Chondrocyte (in vitro differentiated cells): ENCODE data around the gene WSB1. TPM values are rescaled to one million over a fixed set of nuclear protein-coding genes. Genes with fewer than 3 reads are reported as not detected.

Experiments
- DNase-seq: peaks from one replicate; pipeline ENCODE4 v3.0.0; 2021; ENCODE audit warnings: mixed read lengths, low spot score
- H3K27ac Mint-ChIP-seq: one replicate; pipeline ENCODE4 v1.8.0; 2021; ENCODE audit warnings: mild to moderate bottlenecking, moderate library complexity, mixed read lengths; ENCODE audit not compliant: unreplicated experiment
- H3K27me3 Mint-ChIP-seq: 2 replicates; pipeline ENCODE4 v1.8.0; 2021; ENCODE audit warnings: low read depth, mixed read lengths
- H3K36me3 Mint-ChIP-seq: 2 replicates; pipeline ENCODE4 v1.8.0; 2021; ENCODE audit warnings: low read depth, mixed read lengths
- H3K4me1 Mint-ChIP-seq: 2 replicates; pipeline ENCODE4 v1.8.0; 2021; ENCODE audit warnings: low read depth, mild to moderate bottlenecking, mixed read lengths
- H3K4me3 Mint-ChIP-seq: one replicate; pipeline ENCODE4 v1.8.0; 2021; ENCODE audit warnings: mild to moderate bottlenecking, moderate library complexity, mixed read lengths; ENCODE audit not compliant: unreplicated experiment
- H3K9me3 Mint-ChIP-seq: 2 replicates; pipeline ENCODE4 v1.8.0; 2021; ENCODE audit warnings: low read depth, mixed read lengths
- CTCF ChIP-seq: fragments of 200-600 bp; sonication (generic); IDR thresholded peaks from 2 replicates; pipeline ENCODE4 v1.5.0; 2021; ENCODE audit warnings: antibody characterized with exemption, mild to moderate bottlenecking, moderate library complexity
- total RNA-seq: library from RNA; stranded (reverse); gene quantifications from 3 replicates; pipeline ENCODE4 v1.2.1, GENCODE V29; 2021

WSB1 gene
- total RNA-seq, 1 donor from 2014 or later, result 218 TPM

GRCh38 chr17:27351759-27352158 lies 57.8 kb downstream of the WSB1 start:
- H3K36me3 Mint-ChIP-seq, result no peaks in the 10 kb centered on the region
- no peak for DNase-seq

DNA sequence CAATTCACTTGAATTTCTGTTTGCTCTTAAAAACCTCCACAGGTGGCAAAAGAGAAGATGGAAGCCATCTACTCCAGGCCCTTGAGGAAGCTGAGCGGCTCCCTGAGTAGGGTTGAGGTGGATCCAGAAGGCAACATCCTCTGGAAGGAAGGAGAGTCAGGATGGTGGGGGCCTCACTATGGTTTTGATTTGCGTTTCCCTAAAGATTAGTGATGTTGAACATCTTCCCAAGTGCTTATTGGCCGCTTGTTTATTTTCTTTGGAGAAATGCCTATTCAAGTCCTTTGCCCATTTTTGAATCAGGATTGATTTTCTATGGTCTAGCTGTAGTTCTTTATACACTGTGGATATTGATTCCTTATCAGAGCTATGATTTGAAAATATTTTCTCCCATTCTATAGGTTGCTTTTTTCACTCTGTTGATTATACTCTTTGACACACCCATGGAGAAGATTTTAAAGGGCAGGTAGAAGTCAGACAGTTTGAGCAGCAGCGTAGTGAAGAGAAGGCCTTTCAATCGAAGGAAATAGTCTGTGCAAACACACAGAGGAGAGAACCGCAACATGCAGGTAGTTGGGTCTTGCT lies 58.6 kb downstream of the WSB1 start:
- DNase-seq, result no peak
- peak overlapping the region; percentile 96 for H3K27ac Mint-ChIP-seq
- H3K4me1 Mint-ChIP-seq, result peaks cover 38% of the 10 kb centered on the region
- H3K4me3 Mint-ChIP-seq, result peak overlapping the region; percentile 73
- no peaks in the 10 kb centered on the region for H3K9me3 Mint-ChIP-seq
- H3K36me3 Mint-ChIP-seq, result no peaks in the 10 kb centered on the region
- no peak for TF ChIP-seq CTCF
- H3K27me3 Mint-ChIP-seq, result no peaks in the 10 kb centered on the region

More at GRCh38 chr17:27351759-27352158, 57.8 kb downstream of the WSB1 start:
- Mint-ChIP-seq H3K27me3 (no peaks in the 10 kb centered on the region), H3K4me3 (no peak overlapping the region), H3K9me3 (no peaks in the 10 kb centered on the region), H3K4me1 (peaks cover 38% of the 10 kb centered on the region), H3K27ac (peak overlapping the region; percentile 63)
- TF ChIP-seq CTCF, result peak; percentile 22

GRCh38 chr17:27353033-27353460 lies 59.1 kb downstream of the WSB1 start:
- Mint-ChIP-seq H3K9me3 (no peaks in the 10 kb centered on the region), H3K4me1 (peaks cover 38% of the 10 kb centered on the region), H3K4me3 (peak overlapping the region; percentile 73), H3K27ac (peak overlapping the region; percentile 96), H3K36me3 (no peaks in the 10 kb centered on the region), H3K27me3 (no peaks in the 10 kb centered on the region)
- no peak for TF ChIP-seq CTCF
- no peak for DNase-seq

- TF ChIP-seq CTCF, result peak; percentile 98
- H3K36me3 Mint-ChIP-seq, result no peaks in the 10 kb centered on the region
- H3K9me3 Mint-ChIP-seq, result no peaks in the 10 kb centered on the region
- DNase-seq, result peak; percentile 96
- H3K4me3 Mint-ChIP-seq, result peak overlapping the region; percentile 73
- H3K27me3 Mint-ChIP-seq, result no peaks in the 10 kb centered on the region
- peaks cover 34% of the 10 kb centered on the region for H3K4me1 Mint-ChIP-seq
- peak overlapping the region; percentile 96 for H3K27ac Mint-ChIP-seq
Measured at GRCh38 chr17:27353461-27354050, 59.6 kb downstream of the WSB1 start.

GRCh38 chr17:27354051-27354490 lies 60.2 kb downstream of the WSB1 start:
- H3K36me3 Mint-ChIP-seq, result no peaks in the 10 kb centered on the region
- H3K27ac Mint-ChIP-seq, result peak overlapping the region; percentile 74
- peaks cover 32% of the 10 kb centered on the region for H3K4me1 Mint-ChIP-seq
- no peaks in the 10 kb centered on the region for H3K9me3 Mint-ChIP-seq
- DNase-seq, result no peak
- peak; percentile 49 for TF ChIP-seq CTCF
- no peaks in the 10 kb centered on the region for H3K27me3 Mint-ChIP-seq
- H3K4me3 Mint-ChIP-seq, result peak overlapping the region; percentile 73
